Measurements from ENCODE around the gene GPRIN3. TPM values are rescaled to one million over a fixed set of nuclear protein-coding genes. Genes with fewer than 3 reads are reported as not detected.

Gene GPRIN3
- total RNA-seq (9.7 and 18.0 TPM in 2 replicates), polyA plus RNA-seq (5.1 and 7.1 TPM in 2 replicates)

DNA sequence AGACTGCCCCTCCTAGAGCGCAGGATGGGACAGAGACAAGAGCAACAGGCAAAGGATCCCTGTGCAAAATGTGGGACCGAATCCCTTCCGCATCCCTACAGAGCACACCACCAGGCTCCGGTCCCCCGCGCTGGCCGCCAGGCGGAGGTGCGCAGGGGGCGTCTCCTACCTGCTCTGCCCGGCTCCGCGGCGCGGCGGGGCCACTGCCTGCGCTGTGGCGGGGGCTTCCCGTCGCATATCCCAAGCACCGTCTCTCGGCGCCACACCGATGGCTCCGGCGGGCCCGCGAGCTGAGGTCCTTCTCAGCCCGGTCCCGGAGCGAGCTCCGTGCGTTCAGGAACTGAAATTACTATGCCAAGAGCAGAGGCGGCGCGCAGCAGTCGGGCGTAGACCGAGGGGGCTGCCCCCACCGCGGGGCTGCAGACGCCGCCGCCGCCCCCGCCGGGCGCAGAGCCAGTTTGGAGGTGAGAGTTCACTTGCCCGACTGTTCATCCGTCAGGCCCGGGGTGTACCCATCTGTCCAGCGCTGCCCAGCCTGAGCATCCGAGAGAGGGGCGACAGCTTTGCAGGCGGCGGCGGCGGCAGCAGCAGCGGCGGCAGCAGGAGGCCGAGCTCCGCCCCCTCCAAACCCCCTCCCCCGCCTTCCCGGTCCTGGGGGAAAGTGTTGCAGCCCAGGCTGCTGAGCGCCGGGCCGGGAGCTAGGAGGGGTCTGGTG lies at the start of gene GPRIN3:
Gene GPRIN3 (minus strand): TSS at position 355 of the 715 bp plus-strand sequence. CDS start 57,690 bp downstream, outside the sequence.
- Histone ChIP-seq H3K36me3 (no peaks in the 10 kb centered on the region), H3K27me3 (no peaks in the 10 kb centered on the region), H3K27ac (no peak within 1 kb of the TSS), H3K4me3 (peak within 1 kb of the TSS; percentile 94), H3K9me3 (ENCODE audit: low read depth) (no peaks in the 10 kb centered on the region), H3K4me1 (ENCODE audit: low read depth) (peaks cover 12% of the 10 kb centered on the region)
- peak; percentile 35 to 71 for DNase-seq (ENCODE audit: low read depth in 1 of 2, low spot score in 1 of 2)
- TF ChIP-seq, protein P1, sequence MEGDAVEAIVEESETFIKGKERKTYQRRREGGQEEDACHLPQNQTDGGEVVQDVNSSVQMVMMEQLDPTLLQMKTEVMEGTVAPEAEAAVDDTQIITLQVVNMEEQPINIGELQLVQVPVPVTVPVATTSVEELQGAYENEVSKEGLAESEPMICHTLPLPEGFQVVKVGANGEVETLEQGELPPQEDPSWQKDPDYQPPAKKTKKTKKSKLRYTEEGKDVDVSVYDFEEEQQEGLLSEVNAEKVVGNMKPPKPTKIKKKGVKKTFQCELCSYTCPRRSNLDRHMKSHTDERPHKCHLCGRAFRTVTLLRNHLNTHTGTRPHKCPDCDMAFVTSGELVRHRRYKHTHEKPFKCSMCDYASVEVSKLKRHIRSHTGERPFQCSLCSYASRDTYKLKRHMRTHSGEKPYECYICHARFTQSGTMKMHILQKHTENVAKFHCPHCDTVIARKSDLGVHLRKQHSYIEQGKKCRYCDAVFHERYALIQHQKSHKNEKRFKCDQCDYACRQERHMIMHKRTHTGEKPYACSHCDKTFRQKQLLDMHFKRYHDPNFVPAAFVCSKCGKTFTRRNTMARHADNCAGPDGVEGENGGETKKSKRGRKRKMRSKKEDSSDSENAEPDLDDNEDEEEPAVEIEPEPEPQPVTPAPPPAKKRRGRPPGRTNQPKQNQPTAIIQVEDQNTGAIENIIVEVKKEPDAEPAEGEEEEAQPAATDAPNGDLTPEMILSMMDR (IDR thresholded peaks at IDR 0.05; ENCODE audit: low read depth, low read length): no peak

DNA sequence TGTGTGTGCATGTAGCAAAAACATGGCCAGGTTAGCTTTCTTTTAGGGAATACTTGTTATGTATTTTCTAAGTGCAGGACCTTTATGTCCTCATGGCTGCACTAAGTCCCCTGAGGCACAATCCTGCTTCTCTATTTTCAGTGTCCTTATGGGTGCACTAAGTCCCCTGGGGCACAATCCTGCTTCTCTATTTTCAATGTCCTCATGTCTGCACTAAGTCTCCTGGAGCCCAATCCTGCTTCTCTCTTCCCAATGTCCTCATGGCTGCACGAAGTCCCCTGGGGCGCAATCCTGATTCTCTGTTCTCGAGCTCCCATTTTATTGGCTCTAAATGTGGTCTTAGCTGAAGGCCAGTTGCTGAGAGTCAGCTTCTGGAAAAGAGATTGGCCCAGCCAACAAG lies 49.7 kb upstream of the GPRIN3 start:
- TF ChIP-seq, protein P1 (IDR thresholded peaks at IDR 0.05; ENCODE audit: low read depth, low read length): no peak
- DNase-seq (ENCODE audit: low read depth in 1 of 2, low spot score in 1 of 2): no peak
- Histone ChIP-seq H3K36me3 (no peaks in the 10 kb centered on the region), H3K27me3 (no peaks in the 10 kb centered on the region), H3K9me3 (ENCODE audit: low read depth) (no peaks in the 10 kb centered on the region), H3K27ac (no peak overlapping the region), H3K4me3 (no peak overlapping the region), H3K4me1 (ENCODE audit: low read depth) (peaks cover 6% of the 10 kb centered on the region)

DNA sequence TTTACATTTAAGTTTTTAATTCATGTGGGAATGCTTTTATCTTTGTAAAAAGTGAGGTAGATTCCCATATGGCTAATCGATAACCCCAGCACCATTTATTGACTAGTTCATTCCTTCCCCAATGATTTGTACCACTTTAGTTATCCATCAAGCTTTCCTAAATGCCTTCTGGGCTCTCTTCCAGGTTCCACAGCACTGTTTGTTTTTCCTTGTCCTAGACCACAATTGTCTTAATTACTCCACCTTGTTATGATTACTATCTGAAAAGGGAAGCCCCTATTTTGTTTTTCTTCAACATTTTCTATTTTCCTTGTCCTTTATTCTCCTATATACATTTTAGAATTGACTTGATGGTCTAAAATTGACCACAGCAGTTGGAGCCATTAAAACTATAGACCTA lies 48.5 kb upstream of the GPRIN3 start:
- Histone ChIP-seq H3K4me3 (no peak overlapping the region), H3K27ac (no peak overlapping the region), H3K27me3 (no peaks in the 10 kb centered on the region), H3K4me1 (ENCODE audit: low read depth) (peaks cover 6% of the 10 kb centered on the region), H3K9me3 (ENCODE audit: low read depth) (no peaks in the 10 kb centered on the region), H3K36me3 (no peaks in the 10 kb centered on the region)
- DNase-seq (ENCODE audit: low read depth in 1 of 2, low spot score in 1 of 2): no peak
- TF ChIP-seq, protein P1 (IDR thresholded peaks at IDR 0.05; ENCODE audit: low read depth, low read length): no peak

DNA sequence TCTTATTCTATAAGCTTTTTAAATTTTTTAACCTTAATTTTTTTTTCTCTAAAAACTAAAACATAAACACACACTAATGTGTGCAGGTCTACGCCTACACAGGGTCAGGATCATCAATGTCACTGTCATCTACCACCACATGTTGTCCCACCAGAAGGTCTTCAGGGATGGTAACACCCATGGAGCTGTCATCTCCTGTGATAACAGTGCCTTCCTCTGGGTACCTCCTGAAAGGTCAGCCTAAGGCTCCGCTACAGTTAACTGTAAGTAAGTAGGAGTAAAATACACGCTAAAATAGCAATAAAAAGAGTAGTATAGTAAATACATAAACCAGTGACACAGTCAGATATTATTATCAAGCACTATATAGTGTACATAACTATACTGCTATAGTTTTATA lies 45.9 kb upstream of the GPRIN3 start:
- Histone ChIP-seq H3K4me1 (ENCODE audit: low read depth) (no peaks in the 10 kb centered on the region), H3K27ac (no peak overlapping the region), H3K4me3 (no peak overlapping the region), H3K36me3 (no peaks in the 10 kb centered on the region), H3K27me3 (no peaks in the 10 kb centered on the region), H3K9me3 (ENCODE audit: low read depth) (no peaks in the 10 kb centered on the region)
- DNase-seq (ENCODE audit: low read depth in 1 of 2, low spot score in 1 of 2): no peak
- TF ChIP-seq, protein P1 (IDR thresholded peaks at IDR 0.05; ENCODE audit: low read depth, low read length): no peak

DNA sequence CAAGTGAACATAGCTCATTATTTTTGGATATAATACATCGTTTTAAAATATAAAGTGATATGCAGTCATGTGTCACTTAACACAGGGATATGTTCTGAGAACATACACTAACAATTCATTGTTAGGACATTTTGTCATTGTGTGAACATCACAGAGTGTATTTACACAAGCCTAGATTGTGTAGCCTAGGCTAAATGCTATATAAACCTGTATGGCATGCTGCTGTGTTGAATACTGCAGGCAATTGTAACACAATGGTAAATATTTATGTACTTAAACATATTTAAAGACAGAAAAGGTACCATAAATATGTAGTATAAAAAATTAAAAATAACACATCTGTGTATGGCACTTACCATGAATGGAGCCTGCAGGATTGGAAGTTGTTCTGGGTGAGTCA lies 44.9 kb upstream of the GPRIN3 start:
- no peaks in the 10 kb centered on the region for H3K36me3 ChIP-seq
- H3K4me1 ChIP-seq (ENCODE audit: low read depth): no peaks in the 10 kb centered on the region
- H3K4me3 ChIP-seq: no peak overlapping the region
- no peak overlapping the region for H3K27ac ChIP-seq
- TF ChIP-seq, protein P1 (IDR thresholded peaks at IDR 0.05; ENCODE audit: low read depth, low read length): no peak
- no peaks in the 10 kb centered on the region for H3K27me3 ChIP-seq
- no peaks in the 10 kb centered on the region for H3K9me3 ChIP-seq (ENCODE audit: low read depth)
- DNase-seq (ENCODE audit: low read depth in 1 of 2, low spot score in 1 of 2): no peak

Data from cardiac muscle cell (in vitro differentiated cells and primary cell).